WTC11 (cell line): Measurements from ENCODE around the gene FKBP14. TPM values are rescaled to one million over a fixed set of nuclear protein-coding genes. Genes with fewer than 3 reads are reported as not detected.
"Not testable (repeated sequence)": the region's sequence is repeated elsewhere in the genome, so short reads cannot be mapped to it uniquely, and the experiment has no call there.

Experiments used
- ATAC-seq: fragments of 200-7000 bp; cut with Tn5 transposase; 2 replicates; pipeline ENCODE4 v1.10.0; 2021; ENCODE audit warnings: mild to moderate bottlenecking, moderate library complexity
- CTCF ChIA-PET: fragments of 300-600 bp; sonication (Branson Sonifier 250); formaldehyde crosslinking; loops from one replicate; lab custom pipeline; 2021; ENCODE audit warnings: antibody characterized with exemption; lab: Charles Lee
- POLR2A ChIA-PET: fragments of 350-600 bp; sonication (Branson Sonifier 250); formaldehyde crosslinking; loops from one replicate; lab custom pipeline; 2021; ENCODE audit warnings: antibody characterized with exemption; lab: Charles Lee
- DNase-seq: peaks from one replicate; pipeline ENCODE4 v3.0.0; 2021; ENCODE audit warnings: low spot score
- H3K27ac Mint-ChIP-seq: 2 replicates; pipeline ENCODE4 v1.8.0; 2021; ENCODE audit warnings: mixed read lengths
- H3K27me3 Mint-ChIP-seq: 2 replicates; pipeline ENCODE4 v1.8.0; 2021; ENCODE audit warnings: low read depth, mild to moderate bottlenecking, moderate library complexity, mixed read lengths
- H3K36me3 Mint-ChIP-seq: 2 replicates; pipeline ENCODE4 v1.8.0; 2021; ENCODE audit warnings: mixed read lengths
- H3K4me1 Mint-ChIP-seq: 2 replicates; pipeline ENCODE4 v1.8.0; 2022; ENCODE audit warnings: mixed read lengths
- H3K4me3 Mint-ChIP-seq: 2 replicates; pipeline ENCODE4 v1.8.0; 2021; ENCODE audit warnings: mild to moderate bottlenecking, moderate library complexity, mixed read lengths
- H3K9me3 Mint-ChIP-seq: 2 replicates; pipeline ENCODE4 v1.8.0; 2021; ENCODE audit warnings: mixed read lengths
- ETV6 ChIP-seq: sonication (generic); formaldehyde crosslinking; IDR thresholded peaks from 2 replicates; pipeline ENCODE4 v1.8.1; 2022; ENCODE audit warnings: mild to moderate bottlenecking, missing genetic modification reagents
- FOXP1 ChIP-seq: sonication (generic); formaldehyde crosslinking; IDR thresholded peaks from 2 replicates; pipeline ENCODE4 v1.8.0; 2022; ENCODE audit warnings: missing genetic modification reagents, mild to moderate bottlenecking, moderate library complexity, borderline replicate concordance
- MYBL2 ChIP-seq: sonication (generic); formaldehyde crosslinking; IDR thresholded peaks from 2 replicates; pipeline ENCODE4 v1.8.1; 2023; ENCODE audit warnings: mild to moderate bottlenecking, moderate library complexity, missing genetic modification reagents
- NFATC4 ChIP-seq: fragments of 250-450 bp; sonication (Bioruptor Pico); IDR thresholded peaks from 2 replicates; pipeline ENCODE4 v1.9.0; 2021; ENCODE audit warnings: mild to moderate bottlenecking
- NFYB ChIP-seq: sonication (generic); formaldehyde crosslinking; conservative IDR thresholded peaks from 2 replicates; pipeline ENCODE4 v1.8.0; 2022; ENCODE audit warnings: low read depth, missing genetic modification reagents
- SOX15 ChIP-seq: fragments of 250-450 bp; sonication (Bioruptor Pico); IDR thresholded peaks from 2 replicates; pipeline ENCODE4 v1.9.0; 2021; ENCODE audit warnings: mild to moderate bottlenecking
- ZNF396 ChIP-seq: fragments of 250-450 bp; sonication (Bioruptor Pico); IDR thresholded peaks from 2 replicates; pipeline ENCODE4 v1.8.0; 2021; ENCODE audit warnings: mild to moderate bottlenecking, moderate library complexity, borderline replicate concordance
- total RNA-seq: library from RNA; stranded (reverse); gene quantifications from 3 replicates; pipeline ENCODE4 v1.2.3, GENCODE V29; 2021
- TF ChIP-seq, protein P1 (sequence below): fragments of 200-600 bp; IDR thresholded peaks from 2 replicates; pipeline ENCODE4 v1.8.0; 2022; ENCODE audit warnings: antibody characterized with exemption
- TF ChIP-seq, protein P2 (sequence below): fragments of 250-450 bp; sonication (Bioruptor Pico); conservative IDR thresholded peaks from 2 replicates; pipeline ENCODE4 v1.9.0; 2021; ENCODE audit warnings: mild to moderate bottlenecking
- TF ChIP-seq, protein P3 (sequence below): fragments of 250-450 bp; sonication (Bioruptor Pico); IDR thresholded peaks from 2 replicates; pipeline ENCODE4 v1.9.0; 2021; ENCODE audit warnings: moderate library complexity, mild to moderate bottlenecking, inconsistent platforms, borderline replicate concordance
- TF ChIP-seq, protein P4 (sequence below): sonication (generic); formaldehyde crosslinking; IDR thresholded peaks from 2 replicates; pipeline ENCODE4 v1.8.0; 2023; ENCODE audit warnings: missing genetic modification reagents, mild to moderate bottlenecking, borderline replicate concordance
- TF ChIP-seq, protein P5 (sequence below): sonication (generic); formaldehyde crosslinking; IDR thresholded peaks from 2 replicates; pipeline ENCODE4 v1.8.0; 2022; ENCODE audit warnings: mild to moderate bottlenecking, missing genetic modification reagents
- TF ChIP-seq, protein P6 (sequence below): sonication (generic); formaldehyde crosslinking; IDR thresholded peaks from 2 replicates; pipeline ENCODE4 v1.8.1; 2023; ENCODE audit warnings: mild to moderate bottlenecking, missing genetic modification reagents
- TF ChIP-seq, protein P7 (sequence below): sonication (generic); formaldehyde crosslinking; IDR thresholded peaks from 2 replicates; pipeline ENCODE4 v1.8.1; 2022; ENCODE audit warnings: missing genetic modification reagents, borderline replicate concordance
- TF ChIP-seq, protein P8 (sequence below): sonication (generic); formaldehyde crosslinking; IDR thresholded peaks from 2 replicates; pipeline ENCODE4 v1.8.1; 2023; ENCODE audit warnings: mild to moderate bottlenecking, moderate library complexity, missing genetic modification reagents

The FKBP14 gene
- total RNA-seq, 1 experiment from 2014 or later: 23.0 TPM

DNA sequence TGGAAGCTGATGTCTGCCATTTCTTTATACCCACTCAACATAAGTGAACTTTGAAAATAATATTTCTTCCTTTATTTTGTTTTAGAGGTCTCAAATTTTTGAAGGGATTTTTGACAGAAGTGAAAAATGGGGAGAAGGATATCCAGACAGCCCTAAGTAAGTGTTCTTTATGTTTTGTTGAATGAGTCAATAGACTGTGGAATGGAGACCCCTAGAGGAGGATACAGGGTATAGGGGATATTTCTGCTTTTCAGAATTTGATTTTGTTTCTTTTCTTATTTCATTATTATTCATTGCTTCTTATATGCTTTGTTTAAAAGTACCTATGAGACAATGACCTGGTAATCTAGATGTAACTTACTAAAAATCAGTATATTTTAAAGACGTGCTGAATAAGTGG is 36.1 kb upstream of the FKBP14 start:
- POLR2A ChIA-PET: no interaction called here
- ATAC-seq: 0 out of 2 replicates have a peak, but pooled peaks have one; percentile 39
- no peak overlapping the region for H3K4me3 Mint-ChIP-seq
- DNase-seq: no peak
- H3K27ac Mint-ChIP-seq: no peak overlapping the region
- peaks cover 46% of the 10 kb centered on the region for H3K36me3 Mint-ChIP-seq
- no peaks in the 10 kb centered on the region for H3K4me1 Mint-ChIP-seq
- TF ChIP-seq, protein P1, sequence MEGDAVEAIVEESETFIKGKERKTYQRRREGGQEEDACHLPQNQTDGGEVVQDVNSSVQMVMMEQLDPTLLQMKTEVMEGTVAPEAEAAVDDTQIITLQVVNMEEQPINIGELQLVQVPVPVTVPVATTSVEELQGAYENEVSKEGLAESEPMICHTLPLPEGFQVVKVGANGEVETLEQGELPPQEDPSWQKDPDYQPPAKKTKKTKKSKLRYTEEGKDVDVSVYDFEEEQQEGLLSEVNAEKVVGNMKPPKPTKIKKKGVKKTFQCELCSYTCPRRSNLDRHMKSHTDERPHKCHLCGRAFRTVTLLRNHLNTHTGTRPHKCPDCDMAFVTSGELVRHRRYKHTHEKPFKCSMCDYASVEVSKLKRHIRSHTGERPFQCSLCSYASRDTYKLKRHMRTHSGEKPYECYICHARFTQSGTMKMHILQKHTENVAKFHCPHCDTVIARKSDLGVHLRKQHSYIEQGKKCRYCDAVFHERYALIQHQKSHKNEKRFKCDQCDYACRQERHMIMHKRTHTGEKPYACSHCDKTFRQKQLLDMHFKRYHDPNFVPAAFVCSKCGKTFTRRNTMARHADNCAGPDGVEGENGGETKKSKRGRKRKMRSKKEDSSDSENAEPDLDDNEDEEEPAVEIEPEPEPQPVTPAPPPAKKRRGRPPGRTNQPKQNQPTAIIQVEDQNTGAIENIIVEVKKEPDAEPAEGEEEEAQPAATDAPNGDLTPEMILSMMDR: no peak; the same call in none of the 2 replicates
- TF ChIP-seq, all 79 proteins: peak for 0
- Mint-ChIP-seq H3K9me3 (peaks cover 8% of the 10 kb centered on the region), H3K27me3 (no peaks in the 10 kb centered on the region)
- CTCF ChIA-PET: interaction anchor here (1.1 to 2.3 kb wide), 8 partner anchors 8 to 112 kb away, joined by 4 to 26 read pairs (median 16); partner anchors contain the start of gene PLEKHA8

DNA sequence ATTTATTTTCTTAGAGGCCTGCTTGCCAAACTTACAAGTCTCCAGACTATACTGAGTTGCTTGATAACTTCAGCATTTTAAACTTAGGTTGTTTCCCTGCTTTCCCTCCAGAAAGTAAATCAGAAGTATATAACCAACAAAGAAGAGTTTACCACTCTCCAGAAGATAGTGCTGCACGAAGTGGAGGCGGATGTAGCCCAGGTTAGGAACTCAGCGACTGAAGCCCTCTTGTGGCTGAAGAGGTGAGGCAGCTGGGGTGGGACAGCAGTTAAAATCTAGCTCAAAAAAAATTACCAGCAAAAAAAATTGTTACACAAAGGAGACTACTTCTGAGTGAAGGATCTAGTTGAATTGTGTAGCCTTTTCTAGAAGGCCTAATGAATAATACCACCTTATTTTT is 35.3 kb upstream of the FKBP14 start:
- CTCF ChIA-PET: interaction anchor here (0.6 to 2.3 kb wide), 26 partner anchors 9 to 314 kb away, joined by 3 to 26 read pairs (median 4); partner anchors contain the start of genes PLEKHA8 and WIPF3
- DNase-seq (peak; percentile 37), ATAC-seq (peak; percentile 84)
- H3K27ac Mint-ChIP-seq, H3K27me3 Mint-ChIP-seq, H3K4me3 Mint-ChIP-seq, H3K4me1 Mint-ChIP-seq, POLR2A ChIA-PET: not testable (repeated sequence)
- H3K36me3 Mint-ChIP-seq: peaks cover 52% of the 10 kb centered on the region
- H3K9me3 Mint-ChIP-seq: peaks cover 14% of the 10 kb centered on the region

DNA sequence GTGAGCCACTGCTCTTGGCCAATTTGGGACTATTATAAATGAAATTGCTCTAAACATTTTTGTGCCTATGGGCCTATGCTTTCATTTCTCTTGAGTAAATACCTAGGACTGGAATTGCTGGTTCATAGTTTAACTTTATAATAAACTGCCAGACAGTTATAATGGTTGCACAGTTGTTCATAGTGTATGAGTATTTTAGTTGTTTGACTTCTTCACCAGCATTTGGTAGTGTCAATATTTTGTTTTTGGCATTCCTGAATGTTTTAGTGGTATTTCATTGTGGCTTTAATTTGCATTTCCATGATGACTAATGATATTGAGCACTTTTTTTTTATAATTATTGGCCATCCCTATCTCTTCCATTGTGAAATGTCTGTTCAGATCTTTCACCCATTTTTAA is 31.2 kb upstream of the FKBP14 start:
- no peaks in the 10 kb centered on the region for H3K4me1 Mint-ChIP-seq
- ATAC-seq (no peak), DNase-seq (no peak)
- H3K27ac Mint-ChIP-seq: no peak overlapping the region
- H3K4me3 Mint-ChIP-seq: no peak overlapping the region
- H3K36me3 Mint-ChIP-seq: peaks cover 64% of the 10 kb centered on the region
- ChIA-PET POLR2A (no interaction called here), CTCF (no interaction called here)
- no peaks in the 10 kb centered on the region for H3K27me3 Mint-ChIP-seq
- peaks cover 18% of the 10 kb centered on the region for H3K9me3 Mint-ChIP-seq
- TF ChIP-seq MYBL2 (CRISPR knock-in tag) (no peak), ZNF396 (no peak), NFYB (CRISPR knock-in tag) (no peak), SOX15 (CRISPR knock-in tag) (no peak), NFATC4 (CRISPR knock-in tag) (no peak), FOXP1 (CRISPR knock-in tag) (no peak), ETV6 (CRISPR knock-in tag) (no peak)
- TF ChIP-seq, protein P2, sequence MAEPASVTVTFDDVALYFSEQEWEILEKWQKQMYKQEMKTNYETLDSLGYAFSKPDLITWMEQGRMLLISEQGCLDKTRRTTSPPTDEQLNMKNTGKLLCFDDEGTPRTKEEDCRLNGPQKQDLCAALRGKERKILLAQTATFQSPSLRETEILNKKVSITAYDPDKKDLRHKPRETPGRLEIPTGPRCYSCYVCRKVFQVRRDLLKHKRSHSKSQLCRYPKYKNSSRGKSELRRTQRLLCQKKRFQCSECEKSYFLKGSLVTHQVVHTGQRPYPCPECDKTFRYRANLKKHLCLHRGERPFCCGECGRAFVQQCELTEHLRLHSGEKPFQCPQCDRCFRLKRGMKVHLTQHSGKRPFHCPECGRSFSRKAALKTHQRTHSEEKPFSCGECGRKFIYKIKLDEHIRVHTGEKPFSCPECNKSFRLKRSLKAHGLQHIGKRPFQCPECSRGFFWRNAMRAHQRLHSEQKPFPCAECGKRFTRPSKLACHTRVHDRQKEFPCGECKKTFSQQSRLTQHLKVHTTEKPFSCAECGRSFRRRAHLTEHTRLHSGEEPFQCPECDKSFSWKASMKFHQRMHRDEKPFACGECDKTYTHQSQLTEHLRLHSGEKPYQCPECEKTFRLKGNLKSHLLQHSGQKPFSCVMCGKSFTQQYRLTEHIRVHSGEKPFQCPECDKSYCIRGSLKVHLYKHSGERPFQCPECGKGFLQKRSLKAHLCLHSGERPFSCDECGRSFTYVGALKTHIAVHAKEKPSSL (CRISPR knock-in tag): no peak
- TF ChIP-seq, protein P3, sequence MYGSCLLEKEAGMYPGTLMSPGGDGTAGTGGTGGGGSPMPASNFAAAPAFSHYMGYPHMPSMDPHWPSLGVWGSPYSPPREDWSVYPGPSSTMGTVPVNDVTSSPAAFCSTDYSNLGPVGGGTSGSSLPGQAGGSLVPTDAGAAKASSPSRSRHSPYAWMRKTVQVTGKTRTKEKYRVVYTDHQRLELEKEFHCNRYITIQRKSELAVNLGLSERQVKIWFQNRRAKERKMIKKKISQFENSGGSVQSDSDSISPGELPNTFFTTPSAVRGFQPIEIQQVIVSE (CRISPR knock-in tag): no peak
- TF ChIP-seq, protein P4, sequence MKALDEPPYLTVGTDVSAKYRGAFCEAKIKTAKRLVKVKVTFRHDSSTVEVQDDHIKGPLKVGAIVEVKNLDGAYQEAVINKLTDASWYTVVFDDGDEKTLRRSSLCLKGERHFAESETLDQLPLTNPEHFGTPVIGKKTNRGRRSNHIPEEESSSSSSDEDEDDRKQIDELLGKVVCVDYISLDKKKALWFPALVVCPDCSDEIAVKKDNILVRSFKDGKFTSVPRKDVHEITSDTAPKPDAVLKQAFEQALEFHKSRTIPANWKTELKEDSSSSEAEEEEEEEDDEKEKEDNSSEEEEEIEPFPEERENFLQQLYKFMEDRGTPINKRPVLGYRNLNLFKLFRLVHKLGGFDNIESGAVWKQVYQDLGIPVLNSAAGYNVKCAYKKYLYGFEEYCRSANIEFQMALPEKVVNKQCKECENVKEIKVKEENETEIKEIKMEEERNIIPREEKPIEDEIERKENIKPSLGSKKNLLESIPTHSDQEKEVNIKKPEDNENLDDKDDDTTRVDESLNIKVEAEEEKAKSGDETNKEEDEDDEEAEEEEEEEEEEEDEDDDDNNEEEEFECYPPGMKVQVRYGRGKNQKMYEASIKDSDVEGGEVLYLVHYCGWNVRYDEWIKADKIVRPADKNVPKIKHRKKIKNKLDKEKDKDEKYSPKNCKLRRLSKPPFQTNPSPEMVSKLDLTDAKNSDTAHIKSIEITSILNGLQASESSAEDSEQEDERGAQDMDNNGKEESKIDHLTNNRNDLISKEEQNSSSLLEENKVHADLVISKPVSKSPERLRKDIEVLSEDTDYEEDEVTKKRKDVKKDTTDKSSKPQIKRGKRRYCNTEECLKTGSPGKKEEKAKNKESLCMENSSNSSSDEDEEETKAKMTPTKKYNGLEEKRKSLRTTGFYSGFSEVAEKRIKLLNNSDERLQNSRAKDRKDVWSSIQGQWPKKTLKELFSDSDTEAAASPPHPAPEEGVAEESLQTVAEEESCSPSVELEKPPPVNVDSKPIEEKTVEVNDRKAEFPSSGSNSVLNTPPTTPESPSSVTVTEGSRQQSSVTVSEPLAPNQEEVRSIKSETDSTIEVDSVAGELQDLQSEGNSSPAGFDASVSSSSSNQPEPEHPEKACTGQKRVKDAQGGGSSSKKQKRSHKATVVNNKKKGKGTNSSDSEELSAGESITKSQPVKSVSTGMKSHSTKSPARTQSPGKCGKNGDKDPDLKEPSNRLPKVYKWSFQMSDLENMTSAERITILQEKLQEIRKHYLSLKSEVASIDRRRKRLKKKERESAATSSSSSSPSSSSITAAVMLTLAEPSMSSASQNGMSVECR: no peak
- TF ChIP-seq, protein P5, sequence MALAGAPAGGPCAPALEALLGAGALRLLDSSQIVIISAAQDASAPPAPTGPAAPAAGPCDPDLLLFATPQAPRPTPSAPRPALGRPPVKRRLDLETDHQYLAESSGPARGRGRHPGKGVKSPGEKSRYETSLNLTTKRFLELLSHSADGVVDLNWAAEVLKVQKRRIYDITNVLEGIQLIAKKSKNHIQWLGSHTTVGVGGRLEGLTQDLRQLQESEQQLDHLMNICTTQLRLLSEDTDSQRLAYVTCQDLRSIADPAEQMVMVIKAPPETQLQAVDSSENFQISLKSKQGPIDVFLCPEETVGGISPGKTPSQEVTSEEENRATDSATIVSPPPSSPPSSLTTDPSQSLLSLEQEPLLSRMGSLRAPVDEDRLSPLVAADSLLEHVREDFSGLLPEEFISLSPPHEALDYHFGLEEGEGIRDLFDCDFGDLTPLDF: no peak
- TF ChIP-seq, protein P6, sequence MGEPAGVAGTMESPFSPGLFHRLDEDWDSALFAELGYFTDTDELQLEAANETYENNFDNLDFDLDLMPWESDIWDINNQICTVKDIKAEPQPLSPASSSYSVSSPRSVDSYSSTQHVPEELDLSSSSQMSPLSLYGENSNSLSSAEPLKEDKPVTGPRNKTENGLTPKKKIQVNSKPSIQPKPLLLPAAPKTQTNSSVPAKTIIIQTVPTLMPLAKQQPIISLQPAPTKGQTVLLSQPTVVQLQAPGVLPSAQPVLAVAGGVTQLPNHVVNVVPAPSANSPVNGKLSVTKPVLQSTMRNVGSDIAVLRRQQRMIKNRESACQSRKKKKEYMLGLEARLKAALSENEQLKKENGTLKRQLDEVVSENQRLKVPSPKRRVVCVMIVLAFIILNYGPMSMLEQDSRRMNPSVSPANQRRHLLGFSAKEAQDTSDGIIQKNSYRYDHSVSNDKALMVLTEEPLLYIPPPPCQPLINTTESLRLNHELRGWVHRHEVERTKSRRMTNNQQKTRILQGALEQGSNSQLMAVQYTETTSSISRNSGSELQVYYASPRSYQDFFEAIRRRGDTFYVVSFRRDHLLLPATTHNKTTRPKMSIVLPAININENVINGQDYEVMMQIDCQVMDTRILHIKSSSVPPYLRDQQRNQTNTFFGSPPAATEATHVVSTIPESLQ: no peak
- TF ChIP-seq, protein P7, sequence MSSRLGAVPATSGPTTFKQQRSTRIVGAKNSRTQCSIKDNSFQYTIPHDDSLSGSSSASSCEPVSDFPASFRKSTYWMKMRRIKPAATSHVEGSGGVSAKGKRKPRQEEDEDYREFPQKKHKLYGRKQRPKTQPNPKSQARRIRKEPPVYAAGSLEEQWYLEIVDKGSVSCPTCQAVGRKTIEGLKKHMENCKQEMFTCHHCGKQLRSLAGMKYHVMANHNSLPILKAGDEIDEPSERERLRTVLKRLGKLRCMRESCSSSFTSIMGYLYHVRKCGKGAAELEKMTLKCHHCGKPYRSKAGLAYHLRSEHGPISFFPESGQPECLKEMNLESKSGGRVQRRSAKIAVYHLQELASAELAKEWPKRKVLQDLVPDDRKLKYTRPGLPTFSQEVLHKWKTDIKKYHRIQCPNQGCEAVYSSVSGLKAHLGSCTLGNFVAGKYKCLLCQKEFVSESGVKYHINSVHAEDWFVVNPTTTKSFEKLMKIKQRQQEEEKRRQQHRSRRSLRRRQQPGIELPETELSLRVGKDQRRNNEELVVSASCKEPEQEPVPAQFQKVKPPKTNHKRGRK (CRISPR knock-in tag): no peak
- TF ChIP-seq, protein P8, sequence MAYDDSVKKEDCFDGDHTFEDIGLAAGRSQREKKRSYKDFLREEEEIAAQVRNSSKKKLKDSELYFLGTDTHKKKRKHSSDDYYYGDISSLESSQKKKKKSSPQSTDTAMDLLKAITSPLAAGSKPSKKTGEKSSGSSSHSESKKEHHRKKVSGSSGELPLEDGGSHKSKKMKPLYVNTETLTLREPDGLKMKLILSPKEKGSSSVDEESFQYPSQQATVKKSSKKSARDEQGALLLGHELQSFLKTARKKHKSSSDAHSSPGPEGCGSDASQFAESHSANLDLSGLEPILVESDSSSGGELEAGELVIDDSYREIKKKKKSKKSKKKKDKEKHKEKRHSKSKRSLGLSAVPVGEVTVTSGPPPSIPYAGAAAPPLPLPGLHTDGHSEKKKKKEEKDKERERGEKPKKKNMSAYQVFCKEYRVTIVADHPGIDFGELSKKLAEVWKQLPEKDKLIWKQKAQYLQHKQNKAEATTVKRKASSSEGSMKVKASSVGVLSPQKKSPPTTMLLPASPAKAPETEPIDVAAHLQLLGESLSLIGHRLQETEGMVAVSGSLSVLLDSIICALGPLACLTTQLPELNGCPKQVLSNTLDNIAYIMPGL (CRISPR knock-in tag): no peak
